ENCODE measurements around the gene RLN3.

The RLN3 gene

GRCh38 chr19:14027856-14028450 is at the start of gene RLN3:
Gene RLN3, plus strand, starts transcription at chr19:14028148. Its CDS starts 57 bp downstream, at chr19:14028205.
- no peak for DNase-seq (ENCODE audit: low spot score)
- no peak for TF ChIP-seq CTCF (IDR thresholded peaks at IDR 0.05; ENCODE audit: extremely low read depth, missing control alignments)

GRCh38 chr19:13978351-13979243 is 49.4 kb upstream of the RLN3 start:
- DNase-seq (ENCODE audit: low spot score): no peak

GRCh38 chr19:13979244-13979615 is 48.7 kb upstream of the RLN3 start:
- no peak for DNase-seq (ENCODE audit: low spot score)
- no peak for TF ChIP-seq CTCF (IDR thresholded peaks at IDR 0.05; ENCODE audit: extremely low read depth, missing control alignments)

More at GRCh38 chr19:13978351-13979243, 49.4 kb upstream of the RLN3 start:
- no peak for TF ChIP-seq CTCF (IDR thresholded peaks at IDR 0.05; ENCODE audit: extremely low read depth, missing control alignments)

GRCh38 chr19:13979686-13980085 is 48.3 kb upstream of the RLN3 start:
- no peak for TF ChIP-seq CTCF (IDR thresholded peaks at IDR 0.05; ENCODE audit: extremely low read depth, missing control alignments)
- DNase-seq (ENCODE audit: low spot score): no peak

- no peak for TF ChIP-seq CTCF (IDR thresholded peaks at IDR 0.05; ENCODE audit: extremely low read depth, missing control alignments)
- no peak for DNase-seq (ENCODE audit: low spot score)
These were observed 47.6 kb upstream of the RLN3 start for GRCh38 chr19:13980340-13980739.

GRCh38 chr19:13981021-13981420 is 46.9 kb upstream of the RLN3 start:
- no peak for DNase-seq (ENCODE audit: low spot score)
- no peak for TF ChIP-seq CTCF (IDR thresholded peaks at IDR 0.05; ENCODE audit: extremely low read depth, missing control alignments)

GRCh38 chr19:13981467-13981866 is 46.5 kb upstream of the RLN3 start:
- no peak for TF ChIP-seq CTCF (IDR thresholded peaks at IDR 0.05; ENCODE audit: extremely low read depth, missing control alignments)
- no peak for DNase-seq (ENCODE audit: low spot score)

All from GM20000 (cell line).